ENCODE results near the gene PRKD1. TPM values are rescaled to one million over a fixed set of nuclear protein-coding genes. Genes with fewer than 3 reads are reported as not detected.

PRKD1 gene
- total RNA-seq (2014; rRNA removed; shearing (Covaris generic)) = 4.0 and 4.7 TPM in 2 replicates

- no peak for DNase-seq (ENCODE audit: low spot score)
Observed at GRCh38 chr14:29927376-29928116, at the start of gene PRKD1. TSS of gene PRKD1 (minus strand) at chr14:29927847.

- DNase-seq (ENCODE audit: low spot score) = no peak
Observed at GRCh38 chr14:29971101-29971500, 43.5 kb upstream of the PRKD1 start.

GRCh38 chr14:29955087-29955486 is 27.4 kb upstream of the PRKD1 start:
- no peak for DNase-seq (ENCODE audit: low spot score)

GRCh38 chr14:29953501-29953900 is 25.9 kb upstream of the PRKD1 start:
- DNase-seq (ENCODE audit: low spot score) = no peak

- DNase-seq (ENCODE audit: low spot score) = no peak
Observed at GRCh38 chr14:29944091-29944490, 16.4 kb upstream of the PRKD1 start.

- DNase-seq (ENCODE audit: low spot score) = no peak
Observed at GRCh38 chr14:29941401-29941800, 13.8 kb upstream of the PRKD1 start.

- DNase-seq (ENCODE audit: low spot score) = no peak
Observed at GRCh38 chr14:29940482-29940881, 12.8 kb upstream of the PRKD1 start.

- peak; percentile 27 for DNase-seq (ENCODE audit: low spot score)
Observed at GRCh38 chr14:29937116-29937515, 9.5 kb upstream of the PRKD1 start.

GRCh38 chr14:29930283-29930682 is 2.6 kb upstream of the PRKD1 start:
- peak; percentile 56 for DNase-seq (ENCODE audit: low spot score)

- DNase-seq (ENCODE audit: low spot score) = no peak
Observed at GRCh38 chr14:29928117-29928640, 532 bp upstream of the PRKD1 start.

- DNase-seq (ENCODE audit: low spot score) = no peak
Observed at GRCh38 chr14:29926701-29927375, 809 bp downstream of the PRKD1 start.

- no peak for DNase-seq (ENCODE audit: low spot score)
Observed at GRCh38 chr14:29926228-29926627, 1.4 kb downstream of the PRKD1 start.

GRCh38 chr14:29925736-29926135 is 1.9 kb downstream of the PRKD1 start:
- DNase-seq (ENCODE audit: low spot score) = no peak

- DNase-seq (ENCODE audit: low spot score) = no peak
Observed at GRCh38 chr14:29925101-29925722, 2.4 kb downstream of the PRKD1 start.

GRCh38 chr14:29919845-29920244 is 7.8 kb downstream of the PRKD1 start:
- DNase-seq (ENCODE audit: low spot score) = no peak

GRCh38 chr14:29918981-29919380 is 8.7 kb downstream of the PRKD1 start:
- no peak for DNase-seq (ENCODE audit: low spot score)

- no peak for DNase-seq (ENCODE audit: low spot score)
Observed at GRCh38 chr14:29913566-29913965, 14.1 kb downstream of the PRKD1 start.

- DNase-seq (ENCODE audit: low spot score) = no peak
Observed at GRCh38 chr14:29911810-29912209, 15.8 kb downstream of the PRKD1 start.

- DNase-seq (ENCODE audit: low spot score) = no peak
Observed at GRCh38 chr14:29908652-29909577, 18.7 kb downstream of the PRKD1 start.

- DNase-seq (ENCODE audit: low spot score) = peak; percentile 45
Observed at GRCh38 chr14:29906256-29906870, 21.3 kb downstream of the PRKD1 start.

GRCh38 chr14:29905543-29905942 is 22.1 kb downstream of the PRKD1 start:
- DNase-seq (ENCODE audit: low spot score) = no peak

Measured in A172 (cell line).